ENCODE results near the gene YLPM1. TPM values are rescaled to one million over a fixed set of nuclear protein-coding genes. Genes with fewer than 3 reads are reported as not detected.

YLPM1 gene
- total RNA-seq, 1 donor from 2014 or later: 74.9 TPM

- Mint-ChIP-seq H3K9me3 (ENCODE audit: unreplicated experiment) (no peaks in the 10 kb centered on the region), H3K27me3 (ENCODE audit: unreplicated experiment) (peaks cover 2% of the 10 kb centered on the region), H3K4me1 (ENCODE audit: unreplicated experiment) (peaks cover 15% of the 10 kb centered on the region), H3K27ac (ENCODE audit: unreplicated experiment) (no peak within 1 kb of the TSS), H3K36me3 (ENCODE audit: low read depth, unreplicated experiment) (no peaks in the 10 kb centered on the region), H3K4me3 (ENCODE audit: unreplicated experiment) (no peak within 1 kb of the TSS)
- DNase-seq (ENCODE audit: low spot score): peak; percentile 17
- TF ChIP-seq CTCF (IDR thresholded peaks at IDR 0.05; ENCODE audit: unreplicated experiment): no peak
Observed at GRCh38 chr14:74875941-74876913, 113.1 kb downstream of the YLPM1 start, which contains the start of gene PROX2. Gene PROX2 (minus strand): TSS chr14:74876145. CDS start chr14:74863834, 12,311 bp downstream.

GRCh38 chr14:74879427-74880182 lies 116.5 kb downstream of the YLPM1 start:
- Mint-ChIP-seq H3K27ac (ENCODE audit: unreplicated experiment) (no peak overlapping the region), H3K36me3 (ENCODE audit: low read depth, unreplicated experiment) (peaks cover 15% of the 10 kb centered on the region), H3K4me1 (ENCODE audit: unreplicated experiment) (peaks cover 38% of the 10 kb centered on the region), H3K27me3 (ENCODE audit: unreplicated experiment) (peaks cover 15% of the 10 kb centered on the region), H3K4me3 (ENCODE audit: unreplicated experiment) (no peak overlapping the region), H3K9me3 (ENCODE audit: unreplicated experiment) (no peaks in the 10 kb centered on the region)
- DNase-seq (ENCODE audit: low spot score): no peak
- TF ChIP-seq CTCF (IDR thresholded peaks at IDR 0.05; ENCODE audit: unreplicated experiment): no peak

DNA sequence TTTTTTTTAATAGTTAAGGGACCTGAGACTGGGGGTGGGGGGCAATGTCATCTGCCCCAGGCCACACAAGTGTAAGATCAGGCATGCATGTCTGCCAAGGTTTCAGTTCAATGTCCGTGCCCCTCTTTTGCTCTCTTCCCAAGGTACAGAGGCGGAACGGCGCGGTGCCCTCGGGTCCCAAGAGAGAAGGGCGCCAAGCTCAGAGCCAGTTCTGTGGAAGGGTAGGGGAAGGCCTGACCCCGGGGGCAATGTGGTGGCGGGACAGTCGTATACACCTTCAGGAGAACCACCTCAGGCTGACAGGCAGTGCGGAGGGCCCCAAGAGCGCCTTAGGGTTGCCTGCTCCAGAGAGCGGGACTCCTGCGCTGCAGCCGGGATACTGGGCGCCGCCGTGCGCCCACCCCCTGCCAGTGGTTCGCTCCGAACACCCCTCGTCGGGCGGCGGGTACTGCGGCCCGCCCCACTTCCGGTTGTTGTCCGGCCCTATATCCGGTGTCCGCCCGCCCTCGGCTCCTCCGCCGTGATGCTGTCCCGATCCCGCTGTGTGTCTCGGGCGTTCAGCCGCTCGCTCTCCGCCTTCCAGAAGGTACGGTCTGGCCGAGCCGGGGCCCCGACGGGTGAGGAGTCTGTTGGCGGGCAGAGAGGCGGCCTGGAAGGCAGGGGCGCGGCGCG lies 118.5 kb downstream of the YLPM1 start, which contains the start of gene DLST:
Gene DLST (plus strand): TSS at position 486 of the 672 bp plus-strand sequence. CDS start 38 bp downstream, at position 524.
- TF ChIP-seq CTCF (IDR thresholded peaks at IDR 0.05; ENCODE audit: unreplicated experiment): no peak
- peak; percentile 88 for DNase-seq (ENCODE audit: low spot score)
- Mint-ChIP-seq H3K36me3 (ENCODE audit: low read depth, unreplicated experiment) (peaks cover 15% of the 10 kb centered on the region), H3K4me3 (ENCODE audit: unreplicated experiment) (peak within 1 kb of the TSS; percentile 100), H3K9me3 (ENCODE audit: unreplicated experiment) (no peaks in the 10 kb centered on the region), H3K27me3 (ENCODE audit: unreplicated experiment) (peaks cover 13% of the 10 kb centered on the region), H3K4me1 (ENCODE audit: unreplicated experiment) (peaks cover 43% of the 10 kb centered on the region), H3K27ac (ENCODE audit: unreplicated experiment) (peak within 1 kb of the TSS; percentile 99)

DNA sequence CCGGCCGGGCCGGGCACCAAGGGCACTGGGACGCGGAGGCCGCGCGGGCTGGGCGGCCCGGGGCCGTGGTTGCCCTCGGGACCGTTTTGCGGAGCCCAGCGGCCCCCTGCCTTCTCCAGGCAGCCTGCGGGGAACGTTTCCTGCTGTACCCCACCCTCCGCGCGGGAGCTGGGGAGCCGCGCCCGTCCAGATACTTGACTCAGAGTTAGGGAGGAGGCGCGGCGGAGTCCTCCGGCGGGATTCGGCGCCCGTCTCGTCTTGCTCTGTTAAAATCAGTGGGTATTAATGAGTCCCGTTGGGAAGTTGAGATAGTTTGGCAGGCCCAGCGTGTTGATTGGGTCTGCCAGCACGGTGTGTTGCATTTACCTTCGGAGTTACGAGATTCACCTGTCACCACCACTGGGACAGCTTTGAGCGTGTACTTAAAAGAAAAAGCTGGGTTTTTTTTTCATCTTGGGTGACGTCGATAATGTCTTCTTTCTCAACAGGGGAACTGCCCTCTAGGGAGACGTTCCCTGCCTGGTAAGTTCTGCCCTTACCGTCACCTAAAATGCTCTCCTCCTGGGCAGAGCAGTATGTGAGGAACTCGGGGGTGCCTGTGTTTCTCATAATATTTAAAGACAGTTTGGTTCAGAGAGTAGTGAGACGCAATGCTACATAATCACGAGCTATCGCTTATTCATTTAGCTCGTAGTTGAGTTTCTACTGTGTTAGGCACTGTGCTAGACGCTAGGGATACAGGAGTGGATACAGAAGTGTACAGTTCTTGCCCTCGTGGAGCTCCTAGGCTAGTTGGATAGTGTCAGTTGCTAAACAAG lies 119.2 kb downstream of the YLPM1 start:
- Mint-ChIP-seq H3K4me1 (ENCODE audit: unreplicated experiment) (peaks cover 42% of the 10 kb centered on the region), H3K36me3 (ENCODE audit: low read depth, unreplicated experiment) (peaks cover 15% of the 10 kb centered on the region), H3K27me3 (ENCODE audit: unreplicated experiment) (peaks cover 13% of the 10 kb centered on the region), H3K4me3 (ENCODE audit: unreplicated experiment) (peak overlapping the region; percentile 100), H3K27ac (ENCODE audit: unreplicated experiment) (peak overlapping the region; percentile 99), H3K9me3 (ENCODE audit: unreplicated experiment) (no peaks in the 10 kb centered on the region)
- TF ChIP-seq CTCF (IDR thresholded peaks at IDR 0.05; ENCODE audit: unreplicated experiment): no peak
- DNase-seq (ENCODE audit: low spot score): peak; percentile 43

Other genes starting within 250 kb of the YLPM1 start
- gene LTBP2, start 151.1 kb upstream of the YLPM1 start, total RNA-seq (ENCODE audit: unreplicated experiment): 1.9 TPM
- 41.6 TPM for gene AREL1, start 50.2 kb upstream of the YLPM1 start, total RNA-seq (ENCODE audit: unreplicated experiment)
- gene FCF1, start 50.2 kb upstream of the YLPM1 start, total RNA-seq (ENCODE audit: unreplicated experiment): 35.7 TPM
- 0.08 TPM for gene PROX2, start 112.8 kb downstream of the YLPM1 start, total RNA-seq (ENCODE audit: unreplicated experiment)
- gene DLST, start 118.6 kb downstream of the YLPM1 start, total RNA-seq (ENCODE audit: unreplicated experiment): 125 TPM
- gene RPS6KL1, start 159.9 kb downstream of the YLPM1 start, total RNA-seq (ENCODE audit: unreplicated experiment): 2.3 TPM
- 6.5 TPM for gene PGF, start 192.3 kb downstream of the YLPM1 start, total RNA-seq (ENCODE audit: unreplicated experiment)
- gene EIF2B2, start 239.6 kb downstream of the YLPM1 start, total RNA-seq (ENCODE audit: unreplicated experiment): 31.8 TPM